ENCODE measurements around the gene PROKR1. TPM values are rescaled to one million over a fixed set of nuclear protein-coding genes. Genes with fewer than 3 reads are reported as not detected.

Gene PROKR1
- total RNA-seq, 1 experiment from 2014 or later, result 4.4 TPM

GRCh38 chr2:68700560-68700959, 57.2 kb downstream of the PROKR1 start:
- ATAC-seq (no peak), DNase-seq (ENCODE audit: low spot score) (no peak)
- Mint-ChIP-seq H3K36me3 (peaks cover 39% of the 10 kb centered on the region), H3K9me3 (peaks cover 41% of the 10 kb centered on the region), H3K27ac (no peak overlapping the region), H3K4me1 (peaks cover 20% of the 10 kb centered on the region), H3K27me3 (ENCODE audit: low read depth) (no peaks in the 10 kb centered on the region), H3K4me3 (no peak overlapping the region)
- ChIA-PET POLR2A (no interaction called here), CTCF (interaction anchor here (1.0 to 1.7 kb wide), 2 partner anchors 9 kb away, joined by 6 to 9 read pairs; no protein-coding TSS in a partner anchor)
- peak; percentile 88 for TF ChIP-seq ZNF317 (CRISPR knock-in tag; IDR thresholded peaks at IDR 0.05; ENCODE audit: borderline replicate concordance, low read depth)
- TF ChIP-seq, protein P1, sequence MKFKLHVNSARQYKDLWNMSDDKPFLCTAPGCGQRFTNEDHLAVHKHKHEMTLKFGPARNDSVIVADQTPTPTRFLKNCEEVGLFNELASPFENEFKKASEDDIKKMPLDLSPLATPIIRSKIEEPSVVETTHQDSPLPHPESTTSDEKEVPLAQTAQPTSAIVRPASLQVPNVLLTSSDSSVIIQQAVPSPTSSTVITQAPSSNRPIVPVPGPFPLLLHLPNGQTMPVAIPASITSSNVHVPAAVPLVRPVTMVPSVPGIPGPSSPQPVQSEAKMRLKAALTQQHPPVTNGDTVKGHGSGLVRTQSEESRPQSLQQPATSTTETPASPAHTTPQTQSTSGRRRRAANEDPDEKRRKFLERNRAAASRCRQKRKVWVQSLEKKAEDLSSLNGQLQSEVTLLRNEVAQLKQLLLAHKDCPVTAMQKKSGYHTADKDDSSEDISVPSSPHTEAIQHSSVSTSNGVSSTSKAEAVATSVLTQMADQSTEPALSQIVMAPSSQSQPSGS (CRISPR knock-in tag; IDR thresholded peaks at IDR 0.05; ENCODE audit: borderline replicate concordance, low read depth), result no peak

- ATAC-seq, result no peak
- POLR2A ChIA-PET, result no interaction called here
These were observed 63.3 kb downstream of the PROKR1 start for GRCh38 chr2:68706637-68707036.

More at GRCh38 chr2:68706637-68707036, 63.3 kb downstream of the PROKR1 start:
- no peak overlapping the region for H3K4me3 Mint-ChIP-seq
- H3K27ac Mint-ChIP-seq, result no peak overlapping the region
- CTCF ChIA-PET, result no interaction called here
- H3K36me3 Mint-ChIP-seq, result no peaks in the 10 kb centered on the region
- peaks cover 13% of the 10 kb centered on the region for H3K4me1 Mint-ChIP-seq
- DNase-seq (ENCODE audit: low spot score), result no peak
- H3K27me3 Mint-ChIP-seq (ENCODE audit: low read depth), result no peaks in the 10 kb centered on the region
- TF ChIP-seq ZNF396 (CRISPR knock-in tag; IDR thresholded peaks at IDR 0.05; ENCODE audit: borderline replicate concordance) (no peak), NFE2L1 (CRISPR knock-in tag; IDR thresholded peaks at IDR 0.05) (no peak), MLX (CRISPR knock-in tag; IDR thresholded peaks at IDR 0.05) (no peak), GRHL2 (CRISPR knock-in tag; IDR thresholded peaks at IDR 0.05; ENCODE audit: insufficient replicate concordance, severe bottlenecking) (no peak)
- TF ChIP-seq, protein P2, sequence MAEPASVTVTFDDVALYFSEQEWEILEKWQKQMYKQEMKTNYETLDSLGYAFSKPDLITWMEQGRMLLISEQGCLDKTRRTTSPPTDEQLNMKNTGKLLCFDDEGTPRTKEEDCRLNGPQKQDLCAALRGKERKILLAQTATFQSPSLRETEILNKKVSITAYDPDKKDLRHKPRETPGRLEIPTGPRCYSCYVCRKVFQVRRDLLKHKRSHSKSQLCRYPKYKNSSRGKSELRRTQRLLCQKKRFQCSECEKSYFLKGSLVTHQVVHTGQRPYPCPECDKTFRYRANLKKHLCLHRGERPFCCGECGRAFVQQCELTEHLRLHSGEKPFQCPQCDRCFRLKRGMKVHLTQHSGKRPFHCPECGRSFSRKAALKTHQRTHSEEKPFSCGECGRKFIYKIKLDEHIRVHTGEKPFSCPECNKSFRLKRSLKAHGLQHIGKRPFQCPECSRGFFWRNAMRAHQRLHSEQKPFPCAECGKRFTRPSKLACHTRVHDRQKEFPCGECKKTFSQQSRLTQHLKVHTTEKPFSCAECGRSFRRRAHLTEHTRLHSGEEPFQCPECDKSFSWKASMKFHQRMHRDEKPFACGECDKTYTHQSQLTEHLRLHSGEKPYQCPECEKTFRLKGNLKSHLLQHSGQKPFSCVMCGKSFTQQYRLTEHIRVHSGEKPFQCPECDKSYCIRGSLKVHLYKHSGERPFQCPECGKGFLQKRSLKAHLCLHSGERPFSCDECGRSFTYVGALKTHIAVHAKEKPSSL (CRISPR knock-in tag; conservative IDR thresholded peaks at IDR 0.05), result no peak
- no peaks in the 10 kb centered on the region; the same call in 1 of the 2 replicates for H3K9me3 Mint-ChIP-seq

Other genes starting within 250 kb of the PROKR1 start
- gene FBXO48, start 176.3 kb upstream of the PROKR1 start, total RNA-seq (2021), result 1.3 to 1.5 TPM (median 1.3 TPM) in 3 replicates
- gene APLF, start 176.0 kb upstream of the PROKR1 start, total RNA-seq (2021), result 2.7 to 4.0 TPM (median 3.9 TPM) in 3 replicates
- gene ARHGAP25, start 91.2 kb downstream of the PROKR1 start, total RNA-seq (2021), result 2.6 to 3.4 TPM (median 2.9 TPM) in 3 replicates
- gene BMP10, start 227.8 kb downstream of the PROKR1 start, total RNA-seq (2021), result not detected in 3 replicates

Measured in WTC11 (cell line).